HFF-Myc (cell line): Measurements from ENCODE around the gene ROBO2.

Experiments
- DNase-seq: peaks from one replicate; pipeline ENCODE4 v3.0.0-alpha.2; 2011; ENCODE audit warnings: low read depth; ENCODE audit errors: extremely low read depth
- H3K4me3 ChIP-seq: replicated peaks from 2 replicates; pipeline ENCODE4 v1.5.1; 2011; ENCODE audit warnings: low read depth, mild to moderate bottlenecking, control low read depth, low read length
- TF ChIP-seq, protein P1 (sequence below): IDR thresholded peaks from 2 replicates; pipeline ENCODE4 v1.5.1; 2012; ENCODE audit warnings: mild to moderate bottlenecking, low read depth, low read length, control low read depth; ENCODE audit errors: missing control alignments

ROBO2 gene

DNA sequence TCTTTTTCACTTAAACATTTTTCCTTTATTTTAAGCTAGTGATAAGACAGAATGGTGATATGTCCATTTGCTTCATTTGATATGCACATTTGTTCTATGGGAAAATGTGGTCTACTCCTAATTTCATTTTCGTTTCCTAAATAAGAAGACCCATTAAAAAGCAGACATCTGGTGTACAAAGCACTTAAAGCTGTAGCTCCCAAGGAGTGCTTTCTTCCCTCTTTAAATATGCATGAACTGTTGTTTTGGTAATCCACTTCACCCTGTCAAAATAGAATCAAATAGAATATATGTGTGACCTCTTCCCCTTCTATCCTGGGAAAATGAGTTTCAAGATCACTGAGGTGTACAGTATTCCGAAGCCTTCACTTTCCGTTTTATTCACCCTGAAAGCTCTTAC lies 182.8 kb downstream of the ROBO2 start:
- H3K4me3 ChIP-seq = no peak overlapping the region
- no peak for DNase-seq
- TF ChIP-seq, protein P1, sequence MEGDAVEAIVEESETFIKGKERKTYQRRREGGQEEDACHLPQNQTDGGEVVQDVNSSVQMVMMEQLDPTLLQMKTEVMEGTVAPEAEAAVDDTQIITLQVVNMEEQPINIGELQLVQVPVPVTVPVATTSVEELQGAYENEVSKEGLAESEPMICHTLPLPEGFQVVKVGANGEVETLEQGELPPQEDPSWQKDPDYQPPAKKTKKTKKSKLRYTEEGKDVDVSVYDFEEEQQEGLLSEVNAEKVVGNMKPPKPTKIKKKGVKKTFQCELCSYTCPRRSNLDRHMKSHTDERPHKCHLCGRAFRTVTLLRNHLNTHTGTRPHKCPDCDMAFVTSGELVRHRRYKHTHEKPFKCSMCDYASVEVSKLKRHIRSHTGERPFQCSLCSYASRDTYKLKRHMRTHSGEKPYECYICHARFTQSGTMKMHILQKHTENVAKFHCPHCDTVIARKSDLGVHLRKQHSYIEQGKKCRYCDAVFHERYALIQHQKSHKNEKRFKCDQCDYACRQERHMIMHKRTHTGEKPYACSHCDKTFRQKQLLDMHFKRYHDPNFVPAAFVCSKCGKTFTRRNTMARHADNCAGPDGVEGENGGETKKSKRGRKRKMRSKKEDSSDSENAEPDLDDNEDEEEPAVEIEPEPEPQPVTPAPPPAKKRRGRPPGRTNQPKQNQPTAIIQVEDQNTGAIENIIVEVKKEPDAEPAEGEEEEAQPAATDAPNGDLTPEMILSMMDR = no peak

DNA sequence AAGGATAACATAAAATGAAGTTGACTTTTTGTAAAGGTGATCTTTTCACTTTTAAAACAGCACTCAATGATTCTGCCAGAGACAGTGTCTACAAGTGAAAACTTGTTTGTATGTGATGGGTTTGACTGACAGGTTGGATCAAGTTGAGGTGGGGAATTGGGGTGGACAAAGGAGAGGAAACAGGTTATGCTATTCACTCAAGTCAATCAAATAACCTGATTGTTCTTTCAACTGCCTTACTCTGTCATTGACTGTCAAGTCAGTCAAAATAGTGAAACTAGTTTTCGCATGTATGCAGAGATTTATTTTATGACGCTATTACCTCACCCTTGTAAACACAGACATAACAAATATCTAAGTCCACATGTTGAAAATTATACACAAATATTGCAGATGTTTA lies 187.7 kb downstream of the ROBO2 start:
- no peak overlapping the region for H3K4me3 ChIP-seq
- TF ChIP-seq, protein P1 = no peak

DNA sequence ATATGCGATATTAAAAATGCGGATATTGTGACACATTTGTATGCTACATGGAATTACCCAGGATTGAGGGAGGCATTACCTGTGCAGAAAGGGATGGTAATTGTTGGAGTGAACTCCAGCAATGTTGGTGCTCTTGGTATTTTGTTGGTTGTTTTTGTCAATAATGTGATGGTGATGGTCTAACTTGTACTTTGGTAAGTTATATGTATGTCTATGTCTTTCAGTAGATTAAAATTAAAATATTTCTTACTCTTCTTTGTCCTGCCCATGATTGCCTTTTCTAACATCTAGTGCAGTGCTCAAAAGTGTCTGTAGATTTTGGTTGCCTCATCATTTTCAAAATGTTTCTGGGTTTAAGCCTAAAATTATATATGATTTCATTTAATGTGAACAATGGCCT lies 192.7 kb downstream of the ROBO2 start:
- H3K4me3 ChIP-seq = no peak overlapping the region
- DNase-seq = no peak
- TF ChIP-seq, protein P1 = no peak

More for the DNA sequence above, 187.7 kb downstream of the ROBO2 start:
- DNase-seq = no peak

DNA sequence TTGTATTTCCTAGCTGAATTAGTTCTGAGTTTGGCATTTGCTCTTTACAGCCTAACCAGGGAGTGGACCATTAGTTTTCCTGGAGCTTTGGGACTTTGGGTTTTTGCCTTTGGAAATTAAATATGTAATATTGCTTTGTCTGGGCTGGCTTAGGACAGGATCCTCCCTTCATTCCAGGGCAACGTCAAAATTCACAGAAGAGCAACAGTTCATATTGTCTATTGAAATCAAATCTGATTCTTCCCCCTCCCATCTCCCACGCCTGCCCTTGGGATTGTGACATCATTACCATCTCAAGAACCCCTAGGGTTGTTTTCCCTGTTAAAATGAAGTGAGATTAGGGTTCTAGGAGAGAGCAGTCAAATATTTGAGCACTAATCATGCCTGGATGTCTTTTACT lies 194.1 kb downstream of the ROBO2 start:
- TF ChIP-seq, protein P1 = no peak
- H3K4me3 ChIP-seq = no peak overlapping the region
- DNase-seq = no peak

DNA sequence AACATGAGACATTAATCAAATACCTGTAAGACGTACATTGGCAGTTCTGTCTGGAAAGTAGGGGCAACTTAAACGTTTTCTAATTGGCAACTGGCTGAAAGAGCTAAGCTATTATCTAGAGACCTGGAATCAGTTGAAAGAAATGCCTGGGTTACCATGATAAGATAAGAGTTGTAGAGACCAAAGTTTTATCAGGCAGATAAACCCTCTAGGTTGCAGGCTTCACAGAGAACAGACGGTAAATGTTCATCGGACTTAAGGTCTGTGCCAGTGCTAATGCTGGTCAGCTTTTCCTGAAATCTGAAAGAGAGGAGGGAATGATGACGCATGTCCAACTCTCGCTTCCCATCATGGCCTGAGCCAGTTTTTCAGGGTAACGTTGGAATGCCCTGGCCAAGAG lies 196.2 kb downstream of the ROBO2 start:
- DNase-seq = no peak
- TF ChIP-seq, protein P1 = no peak
- no peak overlapping the region for H3K4me3 ChIP-seq

DNA sequence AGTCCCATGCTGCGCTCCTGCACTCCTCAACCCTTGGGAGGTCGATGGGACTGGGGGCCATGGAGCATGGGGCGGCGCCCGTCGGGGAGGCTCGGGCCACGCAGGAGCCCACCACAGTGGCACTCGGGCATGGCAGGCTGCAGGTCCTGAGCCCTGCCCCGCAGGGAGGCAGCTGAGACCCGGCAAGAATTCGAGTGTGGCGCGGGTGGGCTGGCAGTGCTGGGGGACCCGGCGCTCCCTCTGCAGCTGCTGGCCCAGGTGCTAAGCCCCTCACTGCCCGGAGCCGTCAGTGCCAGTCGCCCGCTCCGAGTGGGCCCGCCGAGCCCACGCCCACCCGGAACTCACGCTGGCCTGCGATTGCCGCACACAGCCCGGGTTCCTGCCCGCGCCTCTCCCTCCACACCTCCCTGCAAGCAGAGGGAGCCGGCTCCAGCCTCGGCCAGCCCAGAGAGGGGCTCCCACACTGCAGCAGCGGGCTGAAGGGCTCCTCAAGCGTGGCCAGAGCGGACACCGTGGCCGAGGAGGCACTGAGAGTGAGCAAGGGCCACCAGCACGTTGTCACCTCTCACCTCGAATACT lies 200.3 kb downstream of the ROBO2 start:
- no peak overlapping the region for H3K4me3 ChIP-seq
- TF ChIP-seq, protein P1 = no peak
- DNase-seq = no peak

DNA sequence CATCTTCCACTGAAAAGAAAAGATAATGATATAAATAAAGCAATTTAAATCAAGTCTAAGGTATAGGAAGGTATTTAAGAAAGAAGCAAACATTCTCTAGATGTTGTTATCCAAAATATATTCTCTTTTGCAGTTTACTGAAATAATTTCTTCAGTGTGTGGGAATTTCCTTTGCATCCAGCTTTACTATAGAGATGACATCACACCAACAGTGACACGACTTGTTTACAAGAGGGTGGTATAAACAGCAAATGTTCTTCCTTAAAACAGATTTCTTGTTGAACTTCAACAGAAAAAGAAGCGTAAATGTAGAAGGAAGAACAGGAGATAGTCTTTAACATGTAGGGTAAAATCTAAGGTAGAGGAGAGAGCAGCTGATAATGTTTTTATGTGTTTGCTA lies 202.5 kb downstream of the ROBO2 start:
- DNase-seq = no peak
- no peak overlapping the region for H3K4me3 ChIP-seq
- TF ChIP-seq, protein P1 = no peak
